Chondrocyte (in vitro differentiated cells): Measurements from ENCODE around the gene MMP2. TPM values are rescaled to one million over a fixed set of nuclear protein-coding genes. Genes with fewer than 3 reads are reported as not detected.

Experiments
- DNase-seq: peaks from one replicate; pipeline ENCODE4 v3.0.0; 2021; ENCODE audit warnings: mixed read lengths, low spot score
- H3K27ac Mint-ChIP-seq: one replicate; pipeline ENCODE4 v1.8.0; 2021; ENCODE audit warnings: mild to moderate bottlenecking, moderate library complexity, mixed read lengths; ENCODE audit not compliant: unreplicated experiment
- H3K27me3 Mint-ChIP-seq: 2 replicates; pipeline ENCODE4 v1.8.0; 2021; ENCODE audit warnings: low read depth, mixed read lengths
- H3K36me3 Mint-ChIP-seq: 2 replicates; pipeline ENCODE4 v1.8.0; 2021; ENCODE audit warnings: low read depth, mixed read lengths
- H3K4me1 Mint-ChIP-seq: 2 replicates; pipeline ENCODE4 v1.8.0; 2021; ENCODE audit warnings: low read depth, mild to moderate bottlenecking, mixed read lengths
- H3K4me3 Mint-ChIP-seq: one replicate; pipeline ENCODE4 v1.8.0; 2021; ENCODE audit warnings: mild to moderate bottlenecking, moderate library complexity, mixed read lengths; ENCODE audit not compliant: unreplicated experiment
- H3K9me3 Mint-ChIP-seq: 2 replicates; pipeline ENCODE4 v1.8.0; 2021; ENCODE audit warnings: low read depth, mixed read lengths
- CTCF ChIP-seq: fragments of 200-600 bp; sonication (generic); IDR thresholded peaks from 2 replicates; pipeline ENCODE4 v1.5.0; 2021; ENCODE audit warnings: antibody characterized with exemption, mild to moderate bottlenecking, moderate library complexity
- total RNA-seq: library from RNA; stranded (reverse); gene quantifications from 3 replicates; pipeline ENCODE4 v1.2.1, GENCODE V29; 2021

MMP2 gene
- total RNA-seq, 1 donor from 2014 or later: 227 TPM

- Mint-ChIP-seq H3K36me3 (peaks cover 10% of the 10 kb centered on the region), H3K9me3 (no peaks in the 10 kb centered on the region), H3K4me3 (no peak overlapping the region), H3K4me1 (peaks cover 40% of the 10 kb centered on the region), H3K27me3 (no peaks in the 10 kb centered on the region), H3K27ac (peak overlapping the region; percentile 56)
- DNase-seq: no peak
- TF ChIP-seq CTCF: peak; percentile 80
Observed at GRCh38 chr16:55494994-55495421, 16.0 kb downstream of the MMP2 start.

- no peak for DNase-seq
- peaks cover 48% of the 10 kb centered on the region for H3K4me1 Mint-ChIP-seq
- H3K27me3 Mint-ChIP-seq: no peaks in the 10 kb centered on the region
- no peak for TF ChIP-seq CTCF
- H3K9me3 Mint-ChIP-seq: no peaks in the 10 kb centered on the region
- no peak overlapping the region for H3K4me3 Mint-ChIP-seq
- no peak overlapping the region for H3K27ac Mint-ChIP-seq
- peaks cover 9% of the 10 kb centered on the region for H3K36me3 Mint-ChIP-seq
Observed at GRCh38 chr16:55495616-55496289, 16.8 kb downstream of the MMP2 start.

GRCh38 chr16:55496509-55497145 is 17.6 kb downstream of the MMP2 start:
- Mint-ChIP-seq H3K9me3 (no peaks in the 10 kb centered on the region), H3K4me1 (peaks cover 56% of the 10 kb centered on the region), H3K27me3 (no peaks in the 10 kb centered on the region), H3K36me3 (peaks cover 7% of the 10 kb centered on the region), H3K27ac (no peak overlapping the region), H3K4me3 (no peak overlapping the region)
- no peak for TF ChIP-seq CTCF
- no peak for DNase-seq

GRCh38 chr16:55497558-55497957 is 18.6 kb downstream of the MMP2 start:
- H3K4me3 Mint-ChIP-seq: no peak overlapping the region
- H3K27me3 Mint-ChIP-seq: no peaks in the 10 kb centered on the region
- no peak for TF ChIP-seq CTCF
- no peak for DNase-seq
- peaks cover 6% of the 10 kb centered on the region for H3K36me3 Mint-ChIP-seq
- H3K9me3 Mint-ChIP-seq: no peaks in the 10 kb centered on the region
- H3K4me1 Mint-ChIP-seq: peaks cover 66% of the 10 kb centered on the region
- no peak overlapping the region for H3K27ac Mint-ChIP-seq

GRCh38 chr16:55498101-55498500 is 19.1 kb downstream of the MMP2 start:
- no peak for DNase-seq
- peak overlapping the region; percentile 36 for H3K27ac Mint-ChIP-seq
- H3K4me1 Mint-ChIP-seq: peaks cover 71% of the 10 kb centered on the region
- H3K27me3 Mint-ChIP-seq: no peaks in the 10 kb centered on the region
- H3K36me3 Mint-ChIP-seq: peaks cover 6% of the 10 kb centered on the region
- no peak overlapping the region for H3K4me3 Mint-ChIP-seq
- no peaks in the 10 kb centered on the region for H3K9me3 Mint-ChIP-seq
- no peak for TF ChIP-seq CTCF
